Epidermal melanocyte (primary cell): ENCODE data around the gene CENATAC.
A peak's percentile ranks its signal among the peaks of the same experiment; 100 is the strongest.
"Not testable (repeated sequence)": the region's sequence is repeated elsewhere in the genome, so short reads cannot be mapped to it uniquely, and the experiment has no call there.

Experiments used
- DNase-seq: peaks from one replicate; pipeline ENCODE4 v3.0.0; 2011; ENCODE audit warnings: low spot score; ENCODE audit not compliant: insufficient read length

CENATAC gene

DNA sequence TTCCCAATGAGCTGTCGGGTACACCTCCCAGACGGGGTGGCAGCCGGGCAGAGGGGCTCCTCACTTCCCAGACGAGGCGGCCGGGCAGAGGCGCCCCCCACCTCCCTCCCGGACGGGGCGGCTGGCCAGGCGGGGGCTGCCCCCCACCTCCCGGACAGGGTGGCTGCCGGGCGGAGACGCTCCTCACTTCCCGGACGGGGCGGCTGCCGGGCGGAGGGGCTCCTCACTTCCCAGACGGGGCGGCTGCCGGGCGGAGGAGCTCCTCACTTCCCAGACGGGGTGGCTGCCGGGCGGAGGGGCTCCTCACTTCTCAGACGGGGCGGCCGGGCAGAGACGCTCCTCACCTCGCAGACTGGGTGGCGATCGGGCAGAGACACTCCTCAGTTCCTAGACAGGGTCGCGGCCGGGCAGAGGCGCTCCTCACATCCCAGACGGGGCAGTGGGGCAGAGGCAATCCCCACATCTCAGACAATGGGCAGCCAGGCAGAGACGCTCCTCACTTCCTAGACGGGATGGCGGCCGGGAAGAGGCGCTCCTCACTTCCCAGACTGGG lies 6.4 kb upstream of the CENATAC start:
- DNase-seq, result not testable (repeated sequence)

DNA sequence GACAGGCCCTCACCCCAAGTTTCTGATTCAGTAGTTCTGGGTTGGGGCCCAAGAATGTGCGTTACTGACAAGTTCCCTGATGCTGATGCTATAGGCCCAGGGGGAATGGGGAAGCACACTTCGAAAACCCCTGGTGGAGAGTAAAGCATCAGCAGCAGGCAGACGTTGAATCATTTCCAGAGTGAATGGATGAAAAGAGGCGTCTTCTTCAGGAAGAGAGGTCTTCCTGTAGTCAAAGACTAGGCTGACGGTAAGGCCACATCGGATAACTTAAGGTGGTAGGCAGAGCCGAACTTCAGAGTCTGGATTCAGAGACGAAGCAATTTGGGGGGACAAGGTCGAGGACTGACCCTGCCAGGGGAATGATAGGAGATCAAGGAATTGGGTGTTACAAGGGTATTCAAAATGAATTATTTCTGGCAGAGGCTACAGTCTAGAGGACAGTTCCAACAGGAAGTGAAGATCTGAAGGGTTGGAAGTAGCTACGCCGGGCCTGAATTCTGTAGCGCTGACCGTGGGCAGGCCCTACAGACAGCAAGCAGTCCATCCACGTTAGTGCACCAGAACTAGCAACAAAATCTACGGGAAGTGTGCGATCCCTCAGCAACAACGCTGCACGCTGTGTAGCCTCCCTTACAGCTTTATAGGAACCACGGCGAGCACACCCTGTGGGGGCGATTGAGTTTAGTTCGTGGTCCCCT lies 862 bp upstream of the CENATAC start:
- DNase-seq, result peak; percentile 44

DNA sequence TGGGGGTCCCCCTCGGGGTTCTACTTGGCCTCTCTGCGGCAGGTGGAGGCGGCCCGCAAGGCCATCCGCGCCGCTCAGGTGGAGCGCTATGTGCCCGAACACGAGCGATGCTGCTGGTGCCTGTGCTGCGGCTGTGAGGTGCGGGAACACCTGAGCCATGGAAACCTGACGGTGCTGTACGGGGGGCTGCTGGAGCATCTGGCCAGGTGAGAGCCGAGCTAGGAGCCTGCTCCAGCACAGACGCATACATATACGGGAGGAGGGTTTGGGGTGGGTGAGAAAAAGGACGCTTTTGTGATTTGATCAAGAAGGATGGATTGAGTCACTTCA lies 415 bp downstream of the CENATAC start:
- no peak for DNase-seq

DNA sequence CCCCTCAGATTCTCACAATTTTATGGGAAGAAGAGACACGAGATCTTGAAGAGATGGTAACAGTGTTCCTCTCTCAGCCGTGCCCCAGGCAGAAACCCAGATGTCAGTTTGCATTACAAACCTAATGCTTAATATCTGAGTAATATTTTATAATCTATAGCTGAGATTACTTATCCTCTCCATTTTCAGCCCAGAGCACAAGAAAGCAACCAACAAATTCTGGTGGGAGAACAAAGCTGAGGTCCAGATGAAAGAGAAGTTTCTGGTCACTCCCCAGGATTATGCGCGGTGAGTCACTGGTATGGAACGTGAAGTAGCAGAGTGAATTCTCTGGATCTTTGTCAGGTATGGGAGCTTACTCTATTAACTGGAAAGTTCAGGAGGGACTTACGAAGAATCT lies 884 bp downstream of the CENATAC start:
- no peak for DNase-seq

DNA sequence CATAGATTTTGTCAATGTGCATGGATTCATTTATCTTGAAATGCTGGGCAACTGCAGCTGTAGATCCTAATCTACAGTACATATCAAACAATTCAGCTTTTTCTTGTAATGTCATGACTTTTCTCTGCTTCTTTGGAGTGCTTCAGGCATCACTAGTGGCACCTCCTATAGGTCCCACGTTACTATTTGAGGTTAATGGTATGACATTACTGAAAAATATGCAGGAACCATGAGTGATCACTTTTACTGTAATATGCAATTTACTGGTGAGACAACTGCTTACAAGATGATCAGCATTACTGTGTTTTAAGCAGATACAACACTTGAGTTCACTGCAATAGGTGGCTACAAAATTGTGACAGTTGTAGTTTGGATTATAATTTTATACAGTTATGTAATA lies 3.0 kb downstream of the CENATAC start:
- no peak for DNase-seq

DNA sequence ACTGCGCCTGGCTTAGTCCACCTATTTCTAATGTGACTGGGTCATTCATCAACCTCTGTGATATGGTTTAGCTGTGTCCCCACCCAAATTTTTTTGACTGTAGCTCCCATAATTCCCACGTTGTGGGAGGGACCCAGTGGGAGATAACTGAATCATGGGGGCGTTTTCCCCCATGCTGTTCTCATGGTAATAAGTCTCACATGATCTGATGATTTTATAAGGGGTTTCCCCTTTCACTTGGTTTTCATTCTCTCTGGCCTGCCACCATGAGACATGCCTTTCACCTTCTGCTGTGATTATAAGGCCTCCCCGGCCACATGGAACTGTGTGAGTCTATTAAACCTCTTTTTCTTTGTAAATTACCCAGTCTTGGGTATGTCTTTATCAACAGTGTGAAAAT lies 8.7 kb downstream of the CENATAC start:
- DNase-seq, result no peak

DNA sequence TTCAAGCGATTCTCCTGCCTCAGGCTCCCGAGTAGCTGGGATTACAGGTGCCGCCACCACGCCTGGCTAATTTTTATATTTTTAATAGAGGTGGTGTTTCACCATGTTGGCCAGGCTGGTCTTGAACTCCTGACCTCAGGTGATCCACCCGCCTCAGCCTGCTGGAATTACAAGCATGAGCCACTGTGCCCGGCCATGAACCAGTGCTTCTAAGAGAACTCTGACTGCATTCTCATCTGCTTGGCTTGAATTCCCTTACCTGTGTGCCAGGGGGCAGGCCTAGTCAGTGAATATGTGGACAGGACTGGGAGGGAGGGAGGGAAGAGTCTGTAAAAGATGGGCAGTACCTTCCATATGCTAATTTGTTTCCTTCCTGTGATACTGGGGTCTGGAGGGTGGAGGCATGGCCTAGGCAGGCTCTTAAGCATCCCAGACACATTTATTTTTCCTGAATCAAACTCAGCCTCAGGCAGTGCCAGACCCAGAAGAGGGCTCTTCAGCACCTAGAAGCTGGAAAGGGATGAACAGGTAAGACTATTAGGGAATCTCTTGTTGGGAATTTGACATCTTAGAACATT lies 13.6 kb downstream of the CENATAC start:
- DNase-seq, result no peak

DNA sequence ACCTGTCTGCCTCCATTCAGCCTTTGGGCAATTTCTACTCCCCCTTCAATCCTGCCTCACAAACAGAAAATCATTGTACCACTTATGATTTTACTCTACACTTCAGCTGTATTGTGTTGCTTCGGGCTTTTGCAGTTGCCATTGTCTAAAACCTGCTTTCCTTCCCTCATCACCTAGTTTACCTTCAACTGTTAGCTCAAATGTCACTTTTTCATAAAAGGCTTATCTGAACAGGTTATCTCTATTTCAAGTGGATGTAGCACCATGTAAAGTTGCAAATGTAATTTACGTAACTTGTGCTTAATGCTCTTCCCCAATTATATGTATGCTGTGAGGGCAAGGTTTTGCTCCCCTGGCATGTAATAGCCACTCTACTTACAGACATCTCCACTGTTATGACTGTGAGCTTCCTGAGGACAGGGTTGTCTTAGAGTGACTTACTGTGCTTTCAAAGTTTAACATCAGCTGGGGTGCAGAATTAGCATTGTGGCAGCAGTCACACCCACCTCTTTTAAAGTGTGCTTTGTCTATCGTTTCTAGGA lies 14.8 kb downstream of the CENATAC start:
- DNase-seq, result no peak

DNA sequence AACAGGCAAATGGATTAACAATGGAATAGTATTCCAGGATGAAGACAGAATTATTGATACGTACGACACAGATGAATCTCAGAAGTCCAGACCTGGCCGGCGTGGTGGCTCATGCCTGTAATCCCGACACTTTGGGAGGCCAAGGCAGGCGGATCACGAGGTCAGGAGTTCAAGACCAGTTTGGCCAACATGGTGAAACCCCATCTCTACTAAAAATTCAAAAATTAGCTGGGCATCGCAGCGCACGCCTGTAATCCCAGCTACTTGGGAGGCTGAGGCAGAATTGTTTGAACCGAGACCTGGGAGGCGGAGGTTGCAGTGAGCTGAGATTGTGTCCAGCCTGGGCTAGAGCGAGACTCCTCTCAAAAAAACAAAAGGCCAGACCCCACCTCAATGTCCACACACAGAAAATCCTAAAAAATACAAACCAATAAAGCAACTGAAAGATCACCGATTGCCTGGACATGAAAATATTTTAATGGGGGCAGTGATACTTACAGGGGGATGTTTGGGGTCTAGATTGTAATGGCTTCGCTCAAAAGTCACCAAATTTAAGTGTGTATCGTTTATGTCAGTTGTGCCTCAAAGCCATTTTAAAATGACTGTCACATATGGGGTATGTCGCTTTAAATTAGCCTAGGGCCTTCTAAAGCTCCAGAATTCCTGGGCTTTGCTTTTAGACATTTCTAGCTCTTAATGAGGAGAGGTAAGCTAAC lies 16.4 kb downstream of the CENATAC start:
- DNase-seq, result no peak

DNA sequence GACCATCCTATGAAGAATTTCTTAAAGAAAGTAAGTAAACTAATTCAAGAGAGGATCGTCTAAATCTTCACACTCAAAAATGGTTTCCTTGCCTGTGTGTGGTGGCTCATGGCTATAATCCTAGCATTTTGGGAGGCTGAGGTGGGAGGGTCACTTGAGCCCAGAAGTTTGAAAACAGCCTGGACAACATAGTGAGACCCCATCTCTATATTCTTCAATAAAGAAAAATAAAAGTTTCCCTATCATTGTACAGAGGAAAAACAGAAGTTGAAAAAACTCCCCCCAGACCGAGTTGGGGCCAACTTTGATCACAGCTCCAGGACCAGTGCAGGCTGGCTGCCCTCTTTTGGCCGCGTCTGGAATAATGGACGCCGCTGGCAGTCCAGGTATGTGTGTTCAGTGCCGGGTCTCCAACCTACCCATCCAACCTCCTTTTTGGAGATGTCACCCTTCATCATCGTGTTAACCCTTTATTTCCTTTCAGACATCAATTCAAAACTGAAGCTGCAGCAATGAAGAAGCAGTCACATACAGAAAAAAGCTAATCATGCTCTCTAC lies 17.2 kb downstream of the CENATAC start:
- no peak for DNase-seq

DNA sequence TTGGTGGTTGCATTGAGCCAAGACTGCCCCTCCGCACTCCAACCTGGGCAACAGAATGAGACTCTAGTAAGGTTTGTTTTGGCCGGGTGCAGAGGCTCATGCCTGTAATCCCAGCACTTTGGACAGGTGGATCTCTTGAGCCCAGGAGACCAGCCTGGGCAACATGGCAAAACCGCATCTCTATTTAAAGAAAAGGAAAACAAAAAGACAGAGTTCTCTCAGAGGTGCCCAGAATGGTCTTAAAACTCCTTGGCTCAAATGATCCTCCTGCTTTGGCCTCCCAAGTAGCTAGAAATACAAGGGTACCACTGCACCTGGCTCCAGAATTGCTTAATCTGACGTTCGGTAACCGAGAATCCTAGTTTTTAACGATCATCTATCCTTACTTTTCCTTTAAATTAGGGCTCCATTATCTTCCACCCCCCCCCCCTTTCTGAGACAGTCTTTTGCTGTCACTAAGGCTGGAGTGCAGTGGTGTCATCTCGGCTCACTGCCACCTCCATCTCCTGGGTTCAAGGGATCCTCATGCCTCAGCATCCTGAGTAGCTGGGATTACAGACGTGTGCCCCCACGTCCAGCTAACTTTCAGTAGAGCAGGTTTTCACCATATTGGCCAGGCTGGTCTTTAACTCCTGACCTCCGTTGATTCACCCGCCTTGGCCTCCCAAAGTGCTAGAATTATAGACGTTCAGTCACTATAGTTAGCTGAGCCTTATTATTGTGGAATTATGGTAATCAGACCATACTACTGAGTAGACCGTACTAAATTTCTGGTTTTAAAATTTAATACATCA lies 18.5 kb downstream of the CENATAC start:
- DNase-seq, result no peak

DNA sequence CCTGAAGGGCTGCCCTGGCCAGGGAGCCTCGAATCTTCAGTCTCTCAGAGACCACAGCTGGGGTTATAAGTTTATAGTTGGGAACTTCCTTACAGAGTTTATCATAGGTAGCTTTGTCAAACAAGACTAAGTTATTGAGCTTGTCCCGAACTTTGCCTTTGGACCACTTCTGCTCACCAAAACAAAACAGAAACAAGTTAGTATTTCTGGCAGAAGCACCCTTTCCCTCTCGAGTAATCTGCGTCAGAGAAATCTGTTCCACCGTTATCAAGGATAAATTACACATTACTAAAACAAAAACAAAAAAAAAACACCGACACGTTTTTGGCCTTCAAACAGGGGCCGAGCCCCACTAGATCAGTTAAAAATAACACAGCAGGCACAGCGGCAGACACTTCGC lies 19.4 kb downstream of the CENATAC start:
- DNase-seq, result not testable (repeated sequence)

DNA sequence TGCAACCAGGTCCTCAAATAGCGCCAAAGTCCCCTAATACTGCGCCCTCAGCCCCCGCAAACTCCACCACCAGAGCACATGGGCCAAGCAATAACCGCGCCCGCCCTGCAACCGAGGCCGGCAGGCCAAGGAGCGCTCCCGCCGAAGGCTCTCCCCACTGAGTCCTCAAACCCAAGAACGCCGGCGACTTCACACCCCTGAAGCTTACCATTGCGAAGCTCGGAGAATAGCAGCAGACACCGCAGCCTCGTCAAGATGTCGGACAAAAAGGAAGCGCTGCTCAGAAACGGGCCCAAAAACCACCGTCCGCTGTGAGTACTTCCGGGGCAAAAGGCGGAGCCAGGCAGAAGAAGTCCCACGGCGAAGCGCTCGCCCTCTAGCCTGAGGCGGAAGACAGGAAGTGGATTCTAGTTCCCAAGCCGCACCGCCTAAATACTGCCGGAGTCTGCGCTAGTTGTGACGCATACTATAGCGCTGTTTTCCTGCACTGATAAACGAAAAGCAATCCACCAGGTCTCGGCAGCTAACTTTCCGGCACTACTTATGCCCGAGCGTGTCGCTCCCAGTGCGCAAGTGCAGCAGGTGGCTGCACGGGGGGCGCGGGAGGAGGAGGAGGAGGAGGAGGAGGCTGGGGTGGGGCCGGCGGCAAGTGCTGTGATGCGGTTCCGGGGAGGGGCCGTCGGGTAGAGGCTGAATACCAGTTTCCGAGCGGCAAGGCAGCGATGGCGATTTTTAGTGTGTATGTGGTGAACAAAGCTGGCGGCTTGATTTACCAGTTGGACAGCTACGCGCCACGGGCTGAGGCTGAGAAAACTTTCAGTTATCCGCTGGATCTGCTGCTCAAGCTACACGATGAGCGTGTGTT lies 20.4 kb downstream of the CENATAC start, which contains the start of the genes RPS25 and TRAPPC4:
TSS of gene RPS25 (minus strand) at position 270 of the 865 bp plus-strand sequence. CDS start at position 211, 59 bp downstream.
TSS of gene TRAPPC4 (plus strand) at position 693 of the 865 bp plus-strand sequence. CDS start at position 723, 30 bp downstream.
- peak; percentile 97 for DNase-seq

DNA sequence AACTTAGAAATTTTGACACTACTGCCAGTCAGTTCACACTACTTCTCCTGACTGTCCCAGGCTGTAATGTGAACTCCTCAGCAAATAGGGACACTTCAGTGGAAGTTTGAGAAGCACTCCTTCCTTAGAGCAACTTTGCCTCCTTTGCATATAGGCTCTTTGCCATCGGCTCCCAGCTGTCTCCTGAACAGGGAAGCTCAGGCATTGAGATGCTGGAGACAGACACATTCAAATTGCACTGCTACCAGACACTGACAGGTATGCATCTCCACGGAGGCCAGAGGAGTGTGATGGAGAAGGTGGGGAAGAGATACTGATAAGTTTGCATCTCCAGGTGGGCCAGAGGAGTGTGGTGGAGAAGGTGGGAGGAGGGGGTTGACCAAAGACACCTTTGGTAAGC lies 22.1 kb downstream of the CENATAC start:
- DNase-seq, result no peak

DNA sequence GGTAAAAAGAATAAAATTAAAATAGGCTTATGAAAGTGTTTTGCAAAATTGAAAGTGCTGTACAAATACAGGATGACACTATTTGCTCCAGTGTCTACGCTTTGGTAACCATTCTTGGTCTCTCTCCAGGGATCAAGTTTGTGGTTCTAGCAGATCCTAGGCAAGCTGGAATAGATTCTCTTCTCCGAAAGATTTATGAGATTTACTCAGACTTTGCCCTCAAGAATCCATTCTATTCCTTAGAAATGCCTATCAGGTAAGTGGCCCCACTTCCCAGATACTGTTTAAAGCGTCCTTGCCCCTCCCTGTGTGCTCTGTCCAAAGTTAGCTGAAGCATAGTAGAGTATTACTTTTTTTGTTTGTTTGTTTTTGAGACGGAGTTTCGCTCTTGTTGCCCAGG lies 23.7 kb downstream of the CENATAC start:
- no peak for DNase-seq

DNA sequence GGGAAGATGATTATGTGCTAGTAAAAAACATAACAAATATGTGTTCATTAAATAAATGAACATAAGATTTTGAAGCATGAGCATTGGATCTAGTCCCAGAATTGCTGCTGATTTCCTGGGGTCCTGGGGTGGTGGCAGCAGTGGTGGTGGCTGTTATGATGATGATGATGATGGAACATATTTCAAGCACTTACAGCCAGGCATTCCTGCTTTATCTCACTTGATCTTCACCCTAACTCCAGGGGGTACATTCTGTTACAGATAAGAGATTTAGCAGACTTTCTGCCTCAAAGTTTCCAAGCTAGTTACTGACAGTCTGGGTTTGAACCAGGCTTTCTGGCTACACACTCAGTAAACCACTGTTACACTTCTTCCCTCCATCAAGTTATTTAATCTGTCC lies 25.8 kb downstream of the CENATAC start:
- DNase-seq, result no peak

DNA sequence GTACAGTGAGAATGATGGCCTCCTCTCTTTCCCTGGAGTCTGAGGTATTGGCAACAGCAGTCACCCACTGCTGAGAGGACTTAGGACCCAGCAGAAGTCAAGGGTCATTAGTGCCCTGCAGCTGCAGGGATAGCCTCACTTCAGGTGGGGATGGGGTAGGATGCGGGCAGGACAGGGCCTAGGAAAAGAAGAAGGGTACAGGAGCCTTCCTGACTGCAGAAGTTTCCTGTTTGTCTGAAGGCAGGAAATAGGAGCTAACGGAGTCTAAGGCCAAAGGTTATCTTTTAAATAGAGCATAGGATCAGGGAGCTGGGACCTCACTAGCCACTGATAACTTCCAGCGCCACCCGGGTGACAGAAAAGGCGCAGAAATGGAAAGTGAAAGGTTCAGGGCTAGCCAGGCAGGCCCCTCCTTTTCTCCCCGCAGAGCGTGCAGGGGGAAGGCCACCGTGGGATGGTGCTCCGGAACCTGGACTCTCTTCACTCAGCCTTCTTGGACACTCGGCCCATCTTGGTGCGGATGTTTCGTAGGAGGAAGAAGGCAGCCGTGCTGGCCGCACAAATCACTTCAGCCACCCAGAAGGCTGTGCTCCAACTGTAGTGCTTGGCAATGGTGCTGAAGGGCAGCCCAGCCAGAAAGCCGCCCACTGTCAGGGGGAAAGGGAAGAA lies 26.6 kb downstream of the CENATAC start:
- DNase-seq, result no peak

DNA sequence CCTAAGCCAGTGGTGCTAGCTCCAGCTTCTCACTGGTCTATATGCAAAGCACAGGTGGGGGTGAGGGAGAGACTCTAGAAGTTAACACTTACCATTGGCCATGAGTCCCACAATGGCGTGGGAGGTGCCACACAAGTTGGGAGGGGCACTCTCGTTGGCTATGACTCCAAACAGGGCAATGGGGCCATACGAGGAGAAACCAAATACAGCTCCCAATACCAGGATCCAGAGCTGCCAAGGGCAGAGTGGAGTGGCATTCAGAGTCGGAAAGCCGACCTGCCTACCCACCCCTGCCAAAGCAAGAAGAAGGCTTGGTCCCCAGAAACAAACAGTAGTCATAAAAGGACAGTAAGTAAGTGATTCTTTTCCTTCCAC lies 27.1 kb downstream of the CENATAC start:
- DNase-seq, result no peak

DNA sequence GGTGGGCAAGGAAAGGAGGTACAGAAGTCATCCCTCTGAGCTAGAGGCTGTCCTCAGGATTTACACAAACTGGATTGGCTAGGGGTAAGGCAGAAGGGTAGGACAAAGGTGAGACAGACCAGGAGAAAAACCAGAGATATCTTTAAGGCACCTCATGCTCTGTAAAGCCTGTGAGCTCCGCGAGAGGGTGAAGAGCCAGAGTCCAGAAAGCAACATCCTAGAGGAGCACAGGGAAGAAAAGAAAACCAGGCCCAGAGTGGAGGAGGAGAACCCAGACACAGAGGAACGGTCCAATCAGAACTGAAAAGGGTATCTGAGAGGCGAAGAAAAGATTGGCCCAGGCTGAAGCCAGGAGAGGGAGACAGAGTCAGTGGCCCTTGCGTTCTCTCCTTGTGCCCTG lies 27.6 kb downstream of the CENATAC start:
- no peak for DNase-seq
